ENCODE measurements around the gene RNF169.

DNA sequence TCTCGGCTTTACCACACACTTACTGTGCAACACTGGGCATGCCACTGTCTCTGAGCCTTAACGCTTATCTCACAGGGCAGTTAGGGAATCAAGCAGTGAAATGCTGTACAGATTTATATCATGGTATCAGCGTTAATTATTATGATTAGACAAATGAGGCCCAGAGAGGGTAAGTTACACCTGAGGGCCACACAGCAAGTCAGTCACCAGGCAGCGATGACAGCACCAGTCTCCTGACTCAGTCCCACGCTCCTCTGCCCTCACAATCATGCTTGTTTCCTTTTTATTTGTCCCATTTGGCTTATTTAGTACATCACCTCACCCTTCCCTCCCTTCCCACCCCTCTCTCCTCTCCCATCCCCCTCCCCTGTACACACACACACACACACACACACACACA lies 29.6 kb upstream of the RNF169 start:
- TF ChIP-seq TFAM (CRISPR knock-in tag; conservative IDR thresholded peaks at IDR 0.05) (no peak), POLR2A (conservative IDR thresholded peaks at IDR 0.05) (no peak), GATA2 (CRISPR knock-in tag; IDR thresholded peaks at IDR 0.05) (no peak), EZH2 (IDR thresholded peaks at IDR 0.05; ENCODE audit: borderline replicate concordance, low read depth, low read length) (no peak), NFRKB (IDR thresholded peaks at IDR 0.05; ENCODE audit: low read depth) (no peak), ZNF121 (CRISPR knock-in tag; conservative IDR thresholded peaks at IDR 0.05) (no peak), FOXA3 (CRISPR knock-in tag; conservative IDR thresholded peaks at IDR 0.05 in 1 of 2, IDR thresholded peaks at IDR 0.05 in 1 of 2) (no peak), SMARCA4 (IDR thresholded peaks at IDR 0.05) (no peak), SOX6 (IDR thresholded peaks at IDR 0.05) (no peak)
- TF ChIP-seq, protein P1, sequence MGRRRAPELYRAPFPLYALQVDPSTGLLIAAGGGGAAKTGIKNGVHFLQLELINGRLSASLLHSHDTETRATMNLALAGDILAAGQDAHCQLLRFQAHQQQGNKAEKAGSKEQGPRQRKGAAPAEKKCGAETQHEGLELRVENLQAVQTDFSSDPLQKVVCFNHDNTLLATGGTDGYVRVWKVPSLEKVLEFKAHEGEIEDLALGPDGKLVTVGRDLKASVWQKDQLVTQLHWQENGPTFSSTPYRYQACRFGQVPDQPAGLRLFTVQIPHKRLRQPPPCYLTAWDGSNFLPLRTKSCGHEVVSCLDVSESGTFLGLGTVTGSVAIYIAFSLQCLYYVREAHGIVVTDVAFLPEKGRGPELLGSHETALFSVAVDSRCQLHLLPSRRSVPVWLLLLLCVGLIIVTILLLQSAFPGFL (CRISPR knock-in tag; IDR thresholded peaks at IDR 0.05): no peak
- TF ChIP-seq, protein P2, sequence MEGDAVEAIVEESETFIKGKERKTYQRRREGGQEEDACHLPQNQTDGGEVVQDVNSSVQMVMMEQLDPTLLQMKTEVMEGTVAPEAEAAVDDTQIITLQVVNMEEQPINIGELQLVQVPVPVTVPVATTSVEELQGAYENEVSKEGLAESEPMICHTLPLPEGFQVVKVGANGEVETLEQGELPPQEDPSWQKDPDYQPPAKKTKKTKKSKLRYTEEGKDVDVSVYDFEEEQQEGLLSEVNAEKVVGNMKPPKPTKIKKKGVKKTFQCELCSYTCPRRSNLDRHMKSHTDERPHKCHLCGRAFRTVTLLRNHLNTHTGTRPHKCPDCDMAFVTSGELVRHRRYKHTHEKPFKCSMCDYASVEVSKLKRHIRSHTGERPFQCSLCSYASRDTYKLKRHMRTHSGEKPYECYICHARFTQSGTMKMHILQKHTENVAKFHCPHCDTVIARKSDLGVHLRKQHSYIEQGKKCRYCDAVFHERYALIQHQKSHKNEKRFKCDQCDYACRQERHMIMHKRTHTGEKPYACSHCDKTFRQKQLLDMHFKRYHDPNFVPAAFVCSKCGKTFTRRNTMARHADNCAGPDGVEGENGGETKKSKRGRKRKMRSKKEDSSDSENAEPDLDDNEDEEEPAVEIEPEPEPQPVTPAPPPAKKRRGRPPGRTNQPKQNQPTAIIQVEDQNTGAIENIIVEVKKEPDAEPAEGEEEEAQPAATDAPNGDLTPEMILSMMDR (IDR thresholded peaks at IDR 0.05 in 2 of 3, conservative IDR thresholded peaks at IDR 0.05 in 1 of 3; ENCODE audit: insufficient read depth in 2 of 3, low read depth in 1 of 3, low read length in 3 of 3): no peak

Measured in K562 (cell line).